SU-DHL-6 (cell line): ENCODE measurements around the gene TMEM129.

ENCODE experiments used
- H2AFZ ChIP-seq: fragments of 200-600 bp; sonication (generic); 2 replicates; pipeline ENCODE4 v1.6.1; 2014; ENCODE audit warnings: low read depth, mild to moderate bottlenecking, moderate library complexity, mixed read lengths, antibody characterized with exemption, low read length; ENCODE audit not compliant: severe bottlenecking
- H3F3A ChIP-seq: fragments of 200-600 bp; shearing (Covaris generic); 2 replicates; pipeline ENCODE4 v1.6.0; 2016; ENCODE audit warnings: antibody characterized with exemption, mild to moderate bottlenecking; ENCODE audit not compliant: insufficient read depth
- H3K27ac ChIP-seq: fragments of 200-600 bp; sonication (generic); 2 replicates; pipeline ENCODE4 v1.5.1; 2016; ENCODE audit warnings: low read depth, mild to moderate bottlenecking, low read length, moderate library complexity, mixed read lengths
- H3K27me3 ChIP-seq: fragments of 200-600 bp; sonication (generic), shearing (Covaris generic); 2 replicates; pipeline ENCODE4 v1.6.0; 2014; ENCODE audit warnings: mild to moderate bottlenecking, low read length
- H3K36me3 ChIP-seq: fragments of 200-600 bp; sonication (generic); 2 replicates; pipeline ENCODE4 v1.6.1; 2014; ENCODE audit warnings: mild to moderate bottlenecking, low read length, mixed read lengths
- H3K4me2 ChIP-seq: fragments of 300-600, 200-600 bp; shearing (Covaris generic), sonication (generic); 2 replicates; pipeline ENCODE4 v1.6.0; 2014; ENCODE audit warnings: low read length, low read depth, mild to moderate bottlenecking; ENCODE audit not compliant: poor library complexity, severe bottlenecking
- H3K4me3 ChIP-seq: fragments of 200-600 bp; sonication (generic); 2 replicates; pipeline ENCODE4 v1.5.1; 2014; ENCODE audit warnings: antibody characterized with exemption, low read length, mild to moderate bottlenecking, mixed read lengths; ENCODE audit not compliant: insufficient read depth, poor library complexity, severe bottlenecking
- H3K79me2 ChIP-seq: fragments of 200-600 bp; sonication (generic); 2 replicates; pipeline ENCODE4 v1.6.1; 2014; ENCODE audit warnings: mild to moderate bottlenecking, low read length, moderate library complexity; ENCODE audit not compliant: insufficient read depth
- H3K9ac ChIP-seq: fragments of 200-600 bp; sonication (generic); 2 replicates; pipeline ENCODE4 v1.7.0; 2014; ENCODE audit warnings: mild to moderate bottlenecking, low read length
- H3K9me2 ChIP-seq: fragments of 200-600 bp; sonication (generic); replicated peaks from 2 replicates; pipeline ENCODE4 v1.6.1; 2014; ENCODE audit warnings: low read length; ENCODE audit not compliant: insufficient read depth
- H3K9me3 ChIP-seq: fragments of 200-600 bp; sonication (generic); 2 replicates; pipeline ENCODE4 v1.6.1; 2014; ENCODE audit warnings: low read length, mixed read lengths; ENCODE audit not compliant: insufficient read depth
- H4K20me1 ChIP-seq: fragments of 200-600 bp; sonication (generic); 2 replicates; pipeline ENCODE4 v1.6.1; 2014; ENCODE audit warnings: low read depth, mild to moderate bottlenecking, antibody characterized with exemption, low read length, moderate library complexity, mixed read lengths
- CTCF ChIP-seq: fragments of 200-600 bp; sonication (generic); IDR thresholded peaks from one replicate; pipeline ENCODE4 v1.5.1; 2017; ENCODE audit warnings: antibody characterized with exemption, mild to moderate bottlenecking, low read length, moderate library complexity; ENCODE audit not compliant: insufficient read depth, poor library complexity, severe bottlenecking
- EZH2phosphoT487 ChIP-seq: fragments of 200-600 bp; sonication (generic), shearing (Covaris generic); conservative IDR thresholded peaks from 2 replicates; pipeline ENCODE4 v1.6.1; 2018; ENCODE audit warnings: mild to moderate bottlenecking, antibody characterized with exemption, low read length, moderate library complexity, mixed read lengths

The TMEM129 gene

DNA sequence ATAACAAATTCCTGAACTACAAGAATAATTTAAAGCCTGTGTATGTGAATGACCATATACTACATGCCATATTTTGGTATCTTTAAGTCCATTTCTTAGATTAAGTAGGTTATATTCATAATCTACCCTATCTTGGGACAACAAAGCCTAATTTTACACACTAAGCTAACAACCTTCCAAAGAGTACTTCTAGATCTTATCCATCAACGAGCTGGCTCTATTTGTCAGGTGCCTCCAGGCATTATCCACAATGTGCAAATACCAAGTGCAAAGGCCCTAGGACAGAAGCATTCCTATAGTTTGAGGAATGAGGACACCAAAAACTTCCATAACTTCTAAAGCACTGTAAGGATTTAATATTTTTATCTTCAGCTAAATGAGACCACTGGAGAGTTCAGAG, 12.5 kb downstream of the TMEM129 start:
- peak overlapping the region; percentile 18 for H3K4me3 ChIP-seq
- H3K9me2 ChIP-seq, result no peaks in the 10 kb centered on the region
- H3K79me2 ChIP-seq, result peaks cover 88% of the 10 kb centered on the region
- H3K9ac ChIP-seq, result peak overlapping the region; percentile 92
- peaks cover 16% of the 10 kb centered on the region for H3F3A ChIP-seq
- peaks cover 41% of the 10 kb centered on the region for H4K20me1 ChIP-seq
- peak overlapping the region; percentile 34; the same call in 1 of the 2 replicates for H3K27ac ChIP-seq
- peaks cover 31% of the 10 kb centered on the region for H3K36me3 ChIP-seq
- no peak for TF ChIP-seq CTCF
- no peak overlapping the region for H2AFZ ChIP-seq
- H3K9me3 ChIP-seq, result no peaks in the 10 kb centered on the region
- no peaks in the 10 kb centered on the region for H3K27me3 ChIP-seq
- H3K4me2 ChIP-seq, result peak overlapping the region; percentile 71

DNA sequence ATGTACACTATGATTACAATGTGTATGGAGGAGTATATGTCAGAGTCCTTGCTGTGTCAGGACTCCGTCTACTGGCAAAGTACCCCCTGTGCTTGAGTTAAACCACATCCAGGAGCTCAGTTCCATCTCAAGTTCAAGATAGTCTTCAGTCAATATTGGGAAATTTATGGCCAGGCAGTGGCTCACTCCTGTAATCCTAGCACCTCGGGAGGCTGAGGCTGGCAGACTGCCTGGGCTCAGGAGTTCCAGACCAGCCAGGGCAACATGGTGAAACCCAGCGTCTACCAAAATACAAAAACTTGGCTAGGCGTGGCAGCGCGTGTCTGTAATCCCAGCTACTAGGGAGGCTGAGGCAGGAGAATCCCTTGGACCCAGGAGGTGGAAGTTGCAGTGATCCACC, 14.8 kb downstream of the TMEM129 start:
- Histone ChIP-seq H3K79me2 (peaks cover 96% of the 10 kb centered on the region), H3K27ac (no peak overlapping the region), H3K4me3 (no peak overlapping the region), H3K9me2 (no peaks in the 10 kb centered on the region), H3F3A (peaks cover 21% of the 10 kb centered on the region), H3K27me3 (no peaks in the 10 kb centered on the region), H3K4me2 (no peak overlapping the region), H3K9me3 (no peaks in the 10 kb centered on the region), H4K20me1 (peaks cover 57% of the 10 kb centered on the region), H3K9ac (no peak overlapping the region), H3K36me3 (peaks cover 46% of the 10 kb centered on the region), H2AFZ (no peak overlapping the region)
- TF ChIP-seq EZH2phosphoT487 (no peak), CTCF (no peak)

DNA sequence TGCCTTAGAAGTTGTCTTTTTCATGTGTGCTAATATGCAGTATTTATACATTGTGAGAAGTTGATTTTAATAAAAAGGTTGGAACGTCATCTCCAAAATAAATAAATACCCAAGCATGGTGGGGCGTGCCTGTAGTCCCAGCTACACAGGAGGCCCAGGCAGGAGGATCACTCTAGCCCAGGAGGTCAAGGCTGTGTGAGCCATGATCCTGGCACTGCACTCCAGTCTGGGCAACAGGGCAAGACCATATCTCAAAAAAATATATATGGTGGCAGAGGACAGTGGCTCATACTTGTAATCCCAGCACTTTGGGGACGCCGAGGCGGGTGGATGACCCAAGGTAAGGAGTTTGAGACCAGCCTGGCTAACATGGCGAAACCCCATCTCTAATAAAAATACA, 15.4 kb downstream of the TMEM129 start:
- H3K27me3 ChIP-seq, result no peaks in the 10 kb centered on the region
- H3K4me3 ChIP-seq, result no peak overlapping the region
- no peak overlapping the region for H3K9ac ChIP-seq
- peaks cover 96% of the 10 kb centered on the region for H3K79me2 ChIP-seq
- H3F3A ChIP-seq, result peaks cover 24% of the 10 kb centered on the region
- H3K9me2 ChIP-seq, result no peaks in the 10 kb centered on the region
- H3K4me2 ChIP-seq, result no peak overlapping the region
- TF ChIP-seq EZH2phosphoT487, result no peak
- no peak for TF ChIP-seq CTCF
- no peak overlapping the region for H3K27ac ChIP-seq
- peaks cover 59% of the 10 kb centered on the region for H4K20me1 ChIP-seq
- H3K36me3 ChIP-seq, result peaks cover 49% of the 10 kb centered on the region
- H2AFZ ChIP-seq, result no peak overlapping the region
- no peaks in the 10 kb centered on the region for H3K9me3 ChIP-seq
